PFSK-1 (cell line): ENCODE results near the gene SLC12A9.

Source experiments
- FOXP2 ChIP-seq: optimal IDR thresholded peaks from 2 replicates; pipeline ENCODE3; 2011; ENCODE audit warnings: borderline replicate concordance, control low read depth, inconsistent platforms; ENCODE audit not compliant: insufficient read depth; ENCODE audit errors: extremely low read length, extremely low read depth
- POLR2AphosphoS5 ChIP-seq: IDR thresholded peaks from 2 replicates; pipeline ENCODE4 v1.6.1; 2012; ENCODE audit warnings: low read depth, mild to moderate bottlenecking, control low read depth, low read length, moderate library complexity
- SIN3A ChIP-seq: IDR thresholded peaks from 2 replicates; pipeline ENCODE4 v1.6.1; 2012; ENCODE audit warnings: mild to moderate bottlenecking, low read length, moderate library complexity, borderline replicate concordance; ENCODE audit not compliant: insufficient read depth
- TAF1 ChIP-seq: IDR thresholded peaks from 2 replicates; pipeline ENCODE4 v1.6.1; 2012; ENCODE audit warnings: low read length, control low read depth, borderline replicate concordance; ENCODE audit not compliant: insufficient read depth
- TF ChIP-seq, protein P1 (sequence below), 2 experiments: IDR thresholded peaks; 2 replicates each; pipeline versions ENCODE4 v1.6.1 to v1.8.0; 2011 to 2012; ENCODE audit warnings: low read depth in 2 of 2, low read length in 2 of 2, control low read depth in 1 of 2, inconsistent platforms in 1 of 2, mild to moderate bottlenecking in 1 of 2, moderate library complexity in 1 of 2; ENCODE audit not compliant: insufficient read depth in 1 of 2

Gene SLC12A9

GRCh38 chr7:100856871-100857282 is 4.4 kb downstream of the SLC12A9 start:
- no peak for TF ChIP-seq TAF1
- no peak for TF ChIP-seq SIN3A

DNA sequence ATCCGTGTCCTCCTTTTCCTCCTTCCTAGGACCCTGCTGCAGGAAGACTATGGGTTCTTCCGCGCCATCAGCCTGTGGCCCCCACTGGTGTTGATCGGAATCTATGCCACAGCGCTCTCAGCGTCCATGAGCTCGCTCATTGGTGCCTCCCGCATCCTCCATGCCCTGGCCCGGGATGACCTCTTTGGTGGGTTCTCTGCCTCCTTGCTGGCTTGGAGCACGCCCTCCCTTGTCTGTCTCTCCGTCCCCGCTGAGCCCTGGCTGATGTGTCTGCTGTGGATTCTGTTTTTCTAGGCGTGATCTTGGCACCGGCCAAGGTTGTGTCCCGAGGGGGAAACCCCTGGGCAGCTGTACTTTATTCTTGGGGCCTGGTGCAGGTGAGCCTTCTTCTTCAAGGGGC is 7.3 kb downstream of the SLC12A9 start:
- TF ChIP-seq SIN3A, result no peak
- no peak for TF ChIP-seq TAF1
- TF ChIP-seq POLR2AphosphoS5, result no peak
- TF ChIP-seq FOXP2, result no peak
- TF ChIP-seq, protein P1, sequence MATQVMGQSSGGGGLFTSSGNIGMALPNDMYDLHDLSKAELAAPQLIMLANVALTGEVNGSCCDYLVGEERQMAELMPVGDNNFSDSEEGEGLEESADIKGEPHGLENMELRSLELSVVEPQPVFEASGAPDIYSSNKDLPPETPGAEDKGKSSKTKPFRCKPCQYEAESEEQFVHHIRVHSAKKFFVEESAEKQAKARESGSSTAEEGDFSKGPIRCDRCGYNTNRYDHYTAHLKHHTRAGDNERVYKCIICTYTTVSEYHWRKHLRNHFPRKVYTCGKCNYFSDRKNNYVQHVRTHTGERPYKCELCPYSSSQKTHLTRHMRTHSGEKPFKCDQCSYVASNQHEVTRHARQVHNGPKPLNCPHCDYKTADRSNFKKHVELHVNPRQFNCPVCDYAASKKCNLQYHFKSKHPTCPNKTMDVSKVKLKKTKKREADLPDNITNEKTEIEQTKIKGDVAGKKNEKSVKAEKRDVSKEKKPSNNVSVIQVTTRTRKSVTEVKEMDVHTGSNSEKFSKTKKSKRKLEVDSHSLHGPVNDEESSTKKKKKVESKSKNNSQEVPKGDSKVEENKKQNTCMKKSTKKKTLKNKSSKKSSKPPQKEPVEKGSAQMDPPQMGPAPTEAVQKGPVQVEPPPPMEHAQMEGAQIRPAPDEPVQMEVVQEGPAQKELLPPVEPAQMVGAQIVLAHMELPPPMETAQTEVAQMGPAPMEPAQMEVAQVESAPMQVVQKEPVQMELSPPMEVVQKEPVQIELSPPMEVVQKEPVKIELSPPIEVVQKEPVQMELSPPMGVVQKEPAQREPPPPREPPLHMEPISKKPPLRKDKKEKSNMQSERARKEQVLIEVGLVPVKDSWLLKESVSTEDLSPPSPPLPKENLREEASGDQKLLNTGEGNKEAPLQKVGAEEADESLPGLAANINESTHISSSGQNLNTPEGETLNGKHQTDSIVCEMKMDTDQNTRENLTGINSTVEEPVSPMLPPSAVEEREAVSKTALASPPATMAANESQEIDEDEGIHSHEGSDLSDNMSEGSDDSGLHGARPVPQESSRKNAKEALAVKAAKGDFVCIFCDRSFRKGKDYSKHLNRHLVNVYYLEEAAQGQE (IDR thresholded peaks at IDR 0.05; ENCODE audit: insufficient read depth in 1 of 2, low read depth in 2 of 2, low read length in 2 of 2), result no peak

DNA sequence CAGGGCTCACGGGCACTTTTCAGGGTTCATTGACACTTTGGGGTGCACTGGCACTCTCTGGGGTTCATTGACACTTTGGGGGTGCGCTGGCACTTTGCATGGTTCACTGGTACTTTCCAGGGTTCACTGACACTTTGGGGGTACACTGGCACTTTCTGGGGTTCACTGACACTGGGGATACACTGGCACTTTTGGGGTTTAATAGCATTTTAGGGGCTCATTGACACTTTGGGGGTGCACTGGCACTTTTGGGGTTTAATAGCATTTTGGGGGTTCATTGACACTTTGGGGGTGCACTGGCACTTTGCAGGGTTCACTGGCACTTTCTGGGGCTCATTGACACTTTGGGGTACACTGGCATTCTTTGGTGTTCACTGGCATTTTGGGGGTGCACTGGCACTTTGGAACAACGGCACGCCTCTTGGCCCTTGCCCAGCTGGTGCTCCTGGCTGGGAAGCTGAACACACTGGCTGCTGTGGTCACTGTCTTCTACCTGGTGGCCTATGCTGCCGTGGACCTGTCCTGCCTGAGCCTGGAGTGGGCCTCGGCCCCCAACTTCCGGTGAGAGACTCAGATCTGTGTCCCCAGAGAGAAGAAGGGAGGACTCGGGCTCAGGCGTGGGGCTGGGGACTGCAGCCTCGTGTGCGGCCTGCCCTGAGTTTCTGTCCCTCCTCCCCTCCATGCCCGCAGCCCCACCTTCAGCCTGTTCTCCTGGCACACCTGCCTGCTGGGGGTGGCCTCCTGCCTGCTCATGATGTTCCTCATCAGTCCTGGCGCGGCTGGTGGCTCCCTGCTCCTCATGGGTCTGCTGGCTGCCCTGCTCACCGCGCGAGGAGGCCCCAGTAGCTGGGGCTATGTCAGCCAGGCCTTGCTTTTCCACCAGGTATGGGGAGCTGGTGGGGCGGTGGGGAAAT is 8.4 kb downstream of the SLC12A9 start:
- TF ChIP-seq TAF1 (no peak), SIN3A (no peak), POLR2AphosphoS5 (no peak), FOXP2 (no peak)
- TF ChIP-seq, protein P1 (IDR thresholded peaks at IDR 0.05; ENCODE audit: insufficient read depth in 1 of 2, low read depth in 2 of 2, low read length in 2 of 2), result no peak

DNA sequence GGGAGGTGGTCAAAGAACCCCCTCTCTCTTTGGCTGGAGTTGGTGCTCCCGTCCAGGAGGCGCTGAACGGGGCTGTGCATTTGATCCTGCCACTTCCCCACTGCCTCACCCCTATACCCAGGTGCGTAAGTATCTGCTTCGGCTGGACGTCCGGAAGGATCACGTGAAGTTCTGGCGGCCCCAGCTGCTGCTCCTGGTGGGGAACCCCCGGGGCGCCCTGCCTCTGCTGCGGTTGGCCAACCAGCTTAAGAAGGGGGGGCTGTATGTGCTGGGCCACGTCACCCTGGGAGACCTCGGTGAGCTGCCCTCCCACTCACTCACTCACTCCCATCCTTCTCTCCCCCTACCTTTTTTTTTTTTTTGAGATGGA is 9.1 kb downstream of the SLC12A9 start:
- TF ChIP-seq TAF1 (no peak), FOXP2 (no peak), POLR2AphosphoS5 (no peak), SIN3A (no peak)
- TF ChIP-seq, protein P1 (IDR thresholded peaks at IDR 0.05; ENCODE audit: insufficient read depth in 1 of 2, low read depth in 2 of 2, low read length in 2 of 2), result no peak

GRCh38 chr7:100863406-100863950 is 11.0 kb downstream of the SLC12A9 start:
- TF ChIP-seq SIN3A (no peak), FOXP2 (no peak), TAF1 (no peak), POLR2AphosphoS5 (no peak)
- TF ChIP-seq, protein P1 (IDR thresholded peaks at IDR 0.05; ENCODE audit: insufficient read depth in 1 of 2, low read depth in 2 of 2, low read length in 2 of 2), result no peak
